ENCODE measurements around the gene ADGRB2. TPM values are rescaled to one million over a fixed set of nuclear protein-coding genes. Genes with fewer than 3 reads are reported as not detected.

ADGRB2 gene
- total RNA-seq, 2 experiments from 2014 or later = 0.68 to 0.81 TPM

- POLR2A ChIA-PET = no interaction called here
- DNase-seq = no peak
- CTCF ChIA-PET = interaction anchor here (0.7 to 1.5 kb wide), 2 partner anchors 39 to 220 kb away, joined by 4 to 6 read pairs; no protein-coding TSS in a partner anchor
- Mint-ChIP-seq H3K27me3 (no peaks in the 10 kb centered on the region), H3K4me3 (no peak overlapping the region), H3K27ac (no peak overlapping the region), H3K36me3 (ENCODE audit: low read depth) (no peaks in the 10 kb centered on the region), H3K9me3 (no peaks in the 10 kb centered on the region), H3K4me1 (peaks cover 23% of the 10 kb centered on the region)
These were observed 20.3 kb upstream of the ADGRB2 start for GRCh38 chr1:31784356-31785019.

- ChIA-PET CTCF (interaction anchor here (1.5 kb wide), 1 partner anchor 38 kb away, joined by 6 read pairs; no protein-coding TSS in a partner anchor), POLR2A (no interaction called here)
- DNase-seq = no peak
- no peaks in the 10 kb centered on the region for H3K36me3 Mint-ChIP-seq (ENCODE audit: low read depth)
- H3K27me3 Mint-ChIP-seq = no peaks in the 10 kb centered on the region
- no peaks in the 10 kb centered on the region for H3K9me3 Mint-ChIP-seq
- H3K4me1 Mint-ChIP-seq = peaks cover 19% of the 10 kb centered on the region
- H3K4me3 Mint-ChIP-seq = no peak overlapping the region
- H3K27ac Mint-ChIP-seq = no peak overlapping the region
These were observed 19.7 kb upstream of the ADGRB2 start for GRCh38 chr1:31783846-31784245.

- Mint-ChIP-seq H3K9me3 (no peaks in the 10 kb centered on the region), H3K27me3 (no peaks in the 10 kb centered on the region), H3K36me3 (ENCODE audit: low read depth) (no peaks in the 10 kb centered on the region), H3K27ac (no peak overlapping the region), H3K4me3 (no peak overlapping the region), H3K4me1 (peaks cover 12% of the 10 kb centered on the region)
- CTCF ChIA-PET = no interaction called here
- POLR2A ChIA-PET = no interaction called here
- no peak for DNase-seq
These were observed 18.6 kb upstream of the ADGRB2 start for GRCh38 chr1:31782421-31783410.

- no peaks in the 10 kb centered on the region for H3K36me3 Mint-ChIP-seq (ENCODE audit: low read depth)
- peak overlapping the region; percentile 58 for H3K27ac Mint-ChIP-seq
- H3K4me3 Mint-ChIP-seq = no peak overlapping the region
- CTCF ChIA-PET = no interaction called here
- H3K27me3 Mint-ChIP-seq = peaks cover 6% of the 10 kb centered on the region
- H3K9me3 Mint-ChIP-seq = no peaks in the 10 kb centered on the region
- no peak for DNase-seq
- POLR2A ChIA-PET = no interaction called here
- peaks cover 10% of the 10 kb centered on the region for H3K4me1 Mint-ChIP-seq
These were observed 17.7 kb upstream of the ADGRB2 start for GRCh38 chr1:31781756-31782371.

GRCh38 chr1:31781138-31781755 lies 17.1 kb upstream of the ADGRB2 start:
- H3K36me3 Mint-ChIP-seq (ENCODE audit: low read depth) = no peaks in the 10 kb centered on the region
- H3K4me3 Mint-ChIP-seq = no peak overlapping the region
- no peaks in the 10 kb centered on the region for H3K9me3 Mint-ChIP-seq
- no peak for DNase-seq
- peaks cover 12% of the 10 kb centered on the region for H3K27me3 Mint-ChIP-seq
- H3K4me1 Mint-ChIP-seq = peaks cover 10% of the 10 kb centered on the region
- POLR2A ChIA-PET = no interaction called here
- H3K27ac Mint-ChIP-seq = peak overlapping the region; percentile 58
- CTCF ChIA-PET = no interaction called here

- ChIA-PET CTCF (interaction anchor here (0.9 to 1.7 kb wide), 2 partner anchors 9 to 232 kb away, joined by 3 to 5 read pairs; no protein-coding TSS in a partner anchor), POLR2A (no interaction called here)
- DNase-seq = no peak
- Mint-ChIP-seq H3K27ac (no peak overlapping the region), H3K4me1 (peaks cover 10% of the 10 kb centered on the region), H3K36me3 (ENCODE audit: low read depth) (no peaks in the 10 kb centered on the region), H3K4me3 (no peak overlapping the region), H3K27me3 (peaks cover 13% of the 10 kb centered on the region), H3K9me3 (no peaks in the 10 kb centered on the region)
These were observed 16.5 kb upstream of the ADGRB2 start for GRCh38 chr1:31780632-31781031.

- no peak for DNase-seq
- ChIA-PET POLR2A (no interaction called here), CTCF (interaction anchor here (0.9 to 1.7 kb wide), 2 partner anchors 10 to 231 kb away, joined by 3 to 5 read pairs; no protein-coding TSS in a partner anchor)
- Mint-ChIP-seq H3K27me3 (peaks cover 19% of the 10 kb centered on the region), H3K4me3 (no peak overlapping the region), H3K9me3 (no peaks in the 10 kb centered on the region), H3K4me1 (peaks cover 10% of the 10 kb centered on the region), H3K36me3 (ENCODE audit: low read depth) (no peaks in the 10 kb centered on the region), H3K27ac (no peak overlapping the region)
These were observed 15.5 kb upstream of the ADGRB2 start for GRCh38 chr1:31779687-31780086.

GRCh38 chr1:31778763-31779488 lies 14.8 kb upstream of the ADGRB2 start:
- no peak for DNase-seq
- H3K36me3 Mint-ChIP-seq (ENCODE audit: low read depth) = no peaks in the 10 kb centered on the region
- H3K4me3 Mint-ChIP-seq = no peak overlapping the region
- H3K9me3 Mint-ChIP-seq = no peaks in the 10 kb centered on the region
- CTCF ChIA-PET = interaction anchor here (1.2 to 1.7 kb wide), 2 partner anchors 10 to 16 kb away, joined by 3 to 5 read pairs; no protein-coding TSS in a partner anchor
- POLR2A ChIA-PET = no interaction called here
- peaks cover 17% of the 10 kb centered on the region for H3K4me1 Mint-ChIP-seq
- no peak overlapping the region for H3K27ac Mint-ChIP-seq
- H3K27me3 Mint-ChIP-seq = peaks cover 26% of the 10 kb centered on the region

- no peak overlapping the region for H3K4me3 Mint-ChIP-seq
These were observed 12.4 kb upstream of the ADGRB2 start for GRCh38 chr1:31776516-31776915.

GRCh38 chr1:31776032-31776431 lies 11.9 kb upstream of the ADGRB2 start:
- Mint-ChIP-seq H3K9me3 (no peaks in the 10 kb centered on the region), H3K27ac (no peak overlapping the region), H3K4me1 (peaks cover 32% of the 10 kb centered on the region), H3K36me3 (ENCODE audit: low read depth) (no peaks in the 10 kb centered on the region), H3K4me3 (no peak overlapping the region), H3K27me3 (peaks cover 51% of the 10 kb centered on the region)
- POLR2A ChIA-PET = no interaction called here
- CTCF ChIA-PET = interaction anchor here (1.9 kb wide), 1 partner anchor 13 kb away, joined by 7 read pairs; no protein-coding TSS in a partner anchor
- no peak for DNase-seq

More at GRCh38 chr1:31776516-31776915, 12.4 kb upstream of the ADGRB2 start:
- ChIA-PET CTCF (interaction anchor here (1.9 kb wide), 1 partner anchor 12 kb away, joined by 7 read pairs; no protein-coding TSS in a partner anchor), POLR2A (no interaction called here)
- Mint-ChIP-seq H3K4me1 (peaks cover 33% of the 10 kb centered on the region), H3K27me3 (peaks cover 46% of the 10 kb centered on the region), H3K9me3 (no peaks in the 10 kb centered on the region), H3K36me3 (ENCODE audit: low read depth) (no peaks in the 10 kb centered on the region), H3K27ac (no peak overlapping the region)
- no peak for DNase-seq

GRCh38 chr1:31775210-31775999 lies 11.3 kb upstream of the ADGRB2 start:
- no peak for DNase-seq
- no peak overlapping the region for H3K27ac Mint-ChIP-seq
- H3K9me3 Mint-ChIP-seq = no peaks in the 10 kb centered on the region
- CTCF ChIA-PET = interaction anchor here (1.9 kb wide), 1 partner anchor 14 kb away, joined by 7 read pairs; no protein-coding TSS in a partner anchor
- H3K4me1 Mint-ChIP-seq = peaks cover 32% of the 10 kb centered on the region
- no peaks in the 10 kb centered on the region for H3K36me3 Mint-ChIP-seq (ENCODE audit: low read depth)
- H3K27me3 Mint-ChIP-seq = peaks cover 54% of the 10 kb centered on the region
- POLR2A ChIA-PET = no interaction called here
- no peak overlapping the region for H3K4me3 Mint-ChIP-seq

All from activated CD4-positive, alpha-beta memory T cell treated with anti-CD3 and anti-CD28 coated beads, Interleukin-2, amount 10 ng/mL, durations not matched to agents 7 days and 5 days (primary cell).